ENCODE results near the gene RNU6-1. TPM values are rescaled to one million over a fixed set of nuclear protein-coding genes. Genes with fewer than 3 reads are reported as not detected.

RNU6-1 gene
- total RNA-seq, 1 experiment from 2014 or later: not detected

DNA sequence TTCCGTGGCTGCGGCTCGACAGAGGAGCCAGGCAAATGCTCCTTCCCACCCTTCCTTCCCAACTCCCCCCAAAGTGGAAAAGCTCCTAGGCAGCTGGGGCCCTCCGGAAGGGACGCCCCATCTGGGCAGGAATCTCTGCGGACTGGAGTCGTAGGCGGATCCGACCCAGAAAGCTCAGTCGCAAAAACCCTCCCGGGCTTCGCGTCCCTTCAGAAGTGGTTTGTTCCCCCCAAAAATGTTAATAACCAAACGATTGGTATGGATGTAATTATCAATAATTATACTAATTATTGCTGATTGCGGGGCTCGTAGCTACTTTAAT lies 3.8 kb downstream of the RNU6-1 start:
- Histone ChIP-seq H3K36me3 (ENCODE audit: control insufficient read depth in 1 of 2, insufficient read depth in 2 of 2, low read length in 2 of 2) (no peaks in the 10 kb centered on the region), H3K79me2 (ENCODE audit: insufficient read depth, low read length) (no peaks in the 10 kb centered on the region), H3K9me3 (ENCODE audit: control insufficient read depth in 1 of 2, insufficient read depth in 1 of 2, low read depth in 1 of 2, low read length in 2 of 2) (no peaks in the 10 kb centered on the region), H3K27ac (ENCODE audit: low read depth, low read length) (no peak overlapping the region), H2AFZ (ENCODE audit: low read depth, low read length, poor library complexity, severe bottlenecking) (no peak overlapping the region), H3K4me1 (ENCODE audit: control insufficient read depth in 1 of 2, insufficient read depth in 2 of 2, low read length in 2 of 2) (peaks cover 3 to 20% of the 10 kb centered on the region in 2 experiments; a peak in 3 of 4 replicates), H3K9ac (ENCODE audit: low read length) (no peak overlapping the region), H4K20me1 (ENCODE audit: insufficient read depth) (no peaks in the 10 kb centered on the region), H3K9me2 (ENCODE audit: insufficient read depth) (no peaks in the 10 kb centered on the region), H3K4me3 (replicated peaks in 1 of 2; ENCODE audit: low read depth in 1 of 2, low read length in 2 of 2) (no peak overlapping the region), H3K27me3 (ENCODE audit: insufficient read depth, low read length) (no peaks in the 10 kb centered on the region), H3K4me2 (ENCODE audit: low read length) (no peak overlapping the region)
- ChIA-PET CTCF (interaction anchor here (2.0 kb wide), 1 partner anchor 379 kb away, joined by 6 read pairs; no protein-coding TSS in a partner anchor), RAD21 (ENCODE audit: low non-redundant PET in 1 of 2, low total read pairs in 2 of 2, uncharacterized antibody in 2 of 2, unreplicated experiment in 2 of 2) (no interaction called here), POLR2A (no interaction called here)
- no peak for DNase-seq (ENCODE audit: low read depth, low spot score)
- intact Hi-C loops (cut with micrococcal nuclease): loop anchor here (1.0 to 10.0 kb wide), 4 partner anchors 311 to 591 kb away; partner anchors contain the start of gene C15orf61
- no peak for ATAC-seq
- TF ChIP-seq EGR1 (IDR thresholded peaks at IDR 0.05; ENCODE audit: low read depth) (no peak), RAD21 (IDR thresholded peaks at IDR 0.05; ENCODE audit: low read depth) (no peak), SRF (IDR thresholded peaks at IDR 0.05; ENCODE audit: low read depth) (no peak), TCF7L2 (IDR thresholded peaks at IDR 0.05; ENCODE audit: borderline replicate concordance, extremely low read depth, insufficient read depth, insufficient read length) (no peak), SP1 (IDR thresholded peaks at IDR 0.05; ENCODE audit: low read depth) (no peak), EZH2phosphoT487 (IDR thresholded peaks at IDR 0.05; ENCODE audit: borderline replicate concordance) (no peak), POLR2A (IDR thresholded peaks at IDR 0.05; ENCODE audit: borderline replicate concordance, extremely low read depth, insufficient read depth, insufficient read length) (no peak), JUND (IDR thresholded peaks at IDR 0.05) (no peak), CEBPB (IDR thresholded peaks at IDR 0.05; ENCODE audit: low read depth) (no peak), ELF1 (IDR thresholded peaks at IDR 0.05; ENCODE audit: borderline replicate concordance, low read depth) (no peak)
- TF ChIP-seq, protein P1, sequence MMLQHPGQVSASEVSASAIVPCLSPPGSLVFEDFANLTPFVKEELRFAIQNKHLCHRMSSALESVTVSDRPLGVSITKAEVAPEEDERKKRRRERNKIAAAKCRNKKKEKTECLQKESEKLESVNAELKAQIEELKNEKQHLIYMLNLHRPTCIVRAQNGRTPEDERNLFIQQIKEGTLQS (IDR thresholded peaks at IDR 0.05): no peak
- TF ChIP-seq, protein P2, sequence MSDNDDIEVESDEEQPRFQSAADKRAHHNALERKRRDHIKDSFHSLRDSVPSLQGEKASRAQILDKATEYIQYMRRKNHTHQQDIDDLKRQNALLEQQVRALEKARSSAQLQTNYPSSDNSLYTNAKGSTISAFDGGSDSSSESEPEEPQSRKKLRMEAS (IDR thresholded peaks at IDR 0.05): no peak
- TF ChIP-seq, protein P3, sequence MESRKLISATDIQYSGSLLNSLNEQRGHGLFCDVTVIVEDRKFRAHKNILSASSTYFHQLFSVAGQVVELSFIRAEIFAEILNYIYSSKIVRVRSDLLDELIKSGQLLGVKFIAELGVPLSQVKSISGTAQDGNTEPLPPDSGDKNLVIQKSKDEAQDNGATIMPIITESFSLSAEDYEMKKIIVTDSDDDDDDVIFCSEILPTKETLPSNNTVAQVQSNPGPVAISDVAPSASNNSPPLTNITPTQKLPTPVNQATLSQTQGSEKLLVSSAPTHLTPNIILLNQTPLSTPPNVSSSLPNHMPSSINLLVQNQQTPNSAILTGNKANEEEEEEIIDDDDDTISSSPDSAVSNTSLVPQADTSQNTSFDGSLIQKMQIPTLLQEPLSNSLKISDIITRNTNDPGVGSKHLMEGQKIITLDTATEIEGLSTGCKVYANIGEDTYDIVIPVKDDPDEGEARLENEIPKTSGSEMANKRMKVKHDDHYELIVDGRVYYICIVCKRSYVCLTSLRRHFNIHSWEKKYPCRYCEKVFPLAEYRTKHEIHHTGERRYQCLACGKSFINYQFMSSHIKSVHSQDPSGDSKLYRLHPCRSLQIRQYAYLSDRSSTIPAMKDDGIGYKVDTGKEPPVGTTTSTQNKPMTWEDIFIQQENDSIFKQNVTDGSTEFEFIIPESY (IDR thresholded peaks at IDR 0.05; ENCODE audit: extremely low read depth, insufficient replicate concordance, low read length): no peak
- no TSS peak for BruUV-seq (replicated peaks)

Measured in HCT116 (cell line).